Stimulated activated CD4-positive, alpha-beta T cell treated with anti-CD3 and anti-CD28 coated beads, Interleukin-15, amount 100 ng/mL, for 24 hours (primary cell): ENCODE data around the gene SP140.
"Not testable (repeated sequence)": the region's sequence is repeated elsewhere in the genome, so short reads cannot be mapped to it uniquely, and the experiment has no call there.

Source experiments
- DNase-seq: peaks from one replicate; pipeline ENCODE4 v3.0.0-alpha.2; 2020

SP140 gene

DNA sequence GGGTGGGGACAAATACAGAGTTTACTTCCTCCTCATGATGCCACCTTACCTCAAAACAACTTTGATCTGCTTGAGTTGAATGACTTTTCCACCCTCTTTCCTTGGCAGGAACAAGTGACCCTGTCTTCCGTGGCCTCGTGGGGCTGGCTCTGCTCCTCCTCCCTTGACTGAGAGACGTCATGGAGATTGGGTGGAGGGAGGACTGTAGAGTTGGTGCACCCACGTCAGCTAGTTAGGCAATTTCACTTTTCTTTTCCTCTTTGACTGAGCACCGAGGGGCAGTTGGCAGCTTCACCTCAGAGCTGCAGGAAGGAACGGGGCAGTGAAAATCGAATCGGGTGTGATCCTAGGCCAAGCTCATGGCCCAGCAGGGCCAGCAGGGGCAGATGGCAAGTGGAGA lies at the start of gene SP140:
Gene SP140 (plus strand): TSS at position 251 of the 400 bp plus-strand sequence. CDS start 109 bp downstream, at position 360.
- DNase-seq, result peak; percentile 87

DNA sequence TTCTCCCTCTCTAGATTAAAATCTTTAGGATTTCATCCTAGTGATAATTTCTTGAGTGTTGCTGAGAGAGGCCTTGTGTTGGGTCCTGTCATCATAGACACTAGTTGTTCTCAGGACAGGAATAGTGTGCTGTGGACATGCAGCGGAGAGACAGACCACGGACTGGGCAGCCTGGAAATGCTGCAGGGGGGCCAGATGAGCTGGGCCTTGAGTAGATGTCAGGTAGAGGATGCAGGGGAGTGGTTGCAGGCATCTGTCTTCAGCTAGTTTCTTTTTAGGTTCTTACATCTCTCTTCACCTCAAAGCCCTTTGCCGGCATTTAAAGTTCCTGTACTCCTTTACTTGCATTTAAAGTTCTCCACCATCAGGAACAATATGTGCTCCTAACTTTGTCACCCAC lies 48.5 kb upstream of the SP140 start:
- DNase-seq, result no peak

DNA sequence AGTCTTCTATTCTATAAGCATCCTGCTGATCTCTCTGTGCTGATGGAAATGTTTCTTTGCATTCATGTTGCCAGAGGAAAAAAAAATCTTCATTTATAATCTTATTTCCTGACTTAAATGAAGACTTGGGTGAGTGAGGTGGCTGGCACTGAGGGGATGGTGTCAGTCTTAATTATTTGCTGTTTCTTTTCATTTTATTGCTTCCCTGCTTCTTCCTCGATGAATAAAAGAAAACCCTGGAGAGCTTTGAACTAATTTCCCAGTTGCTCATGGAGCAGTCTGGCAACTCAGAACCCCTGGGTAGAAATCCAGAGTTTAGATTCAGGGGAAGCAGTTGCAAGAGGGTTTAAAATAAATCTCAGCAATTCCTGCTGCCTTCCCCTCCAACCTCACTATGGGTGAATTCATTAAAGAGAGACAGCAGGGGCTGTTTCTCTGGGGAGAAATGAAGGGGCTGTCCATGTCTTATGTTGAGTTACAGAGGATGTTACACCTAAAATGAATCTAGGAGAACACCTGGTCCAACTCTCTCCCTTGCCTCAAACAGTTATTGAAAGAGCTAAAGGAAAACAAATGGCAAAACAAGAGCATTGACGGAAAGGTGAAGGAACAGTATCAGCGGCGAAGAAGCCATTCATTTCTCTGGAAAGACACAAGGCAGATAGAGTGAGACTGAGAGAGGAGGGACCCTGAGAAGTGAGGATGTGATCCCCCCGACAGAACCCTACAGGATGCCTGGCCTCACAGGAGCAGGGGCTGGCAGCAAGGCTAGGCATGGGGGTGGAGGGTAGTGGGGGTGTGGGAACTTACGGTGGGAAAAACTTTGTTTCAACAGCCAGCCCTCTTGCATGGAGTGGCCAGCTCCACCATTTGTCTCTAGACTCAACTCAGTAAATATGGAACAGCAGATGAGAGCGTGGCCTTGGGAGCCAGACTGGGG lies 46.7 kb upstream of the SP140 start:
- no peak for DNase-seq

DNA sequence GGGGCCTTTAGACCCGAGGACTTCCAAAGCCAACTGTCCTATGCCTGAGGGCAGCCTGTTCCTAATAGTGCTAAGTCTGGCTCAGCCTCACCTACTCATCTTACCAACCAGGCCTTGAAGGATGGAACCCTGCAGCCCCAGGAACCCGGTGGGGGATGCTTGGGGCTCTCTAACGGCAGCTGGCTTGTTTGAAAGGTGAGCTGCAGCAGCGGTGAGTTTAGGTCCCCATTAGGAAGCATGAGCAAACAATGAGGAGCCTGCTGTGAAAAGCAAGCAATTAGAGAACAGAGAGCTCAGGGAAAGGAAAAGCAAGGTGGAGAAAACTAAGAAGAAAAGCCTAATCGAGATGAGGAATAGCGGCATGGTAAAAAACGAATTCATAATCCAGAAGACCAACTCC lies 45.6 kb upstream of the SP140 start:
- DNase-seq, result no peak

DNA sequence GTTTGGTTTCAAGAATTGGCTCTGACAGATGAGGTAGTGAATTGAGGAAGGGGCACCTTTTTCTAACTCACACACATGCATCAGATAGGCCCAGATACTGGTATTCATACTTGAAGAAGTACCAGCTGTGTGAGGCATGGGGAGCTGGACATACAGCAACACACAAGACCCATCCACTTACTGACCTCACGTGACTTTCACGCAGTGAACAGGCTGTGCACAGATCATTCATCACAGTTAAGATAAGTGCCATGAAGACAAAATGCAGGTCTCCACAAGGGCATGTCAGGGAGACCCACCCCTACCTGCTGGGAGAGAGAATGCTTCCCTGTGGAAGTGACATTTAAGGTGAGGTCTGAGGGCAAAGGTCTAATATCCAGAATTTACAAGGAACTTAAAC lies 44.3 kb upstream of the SP140 start:
- DNase-seq, result no peak

DNA sequence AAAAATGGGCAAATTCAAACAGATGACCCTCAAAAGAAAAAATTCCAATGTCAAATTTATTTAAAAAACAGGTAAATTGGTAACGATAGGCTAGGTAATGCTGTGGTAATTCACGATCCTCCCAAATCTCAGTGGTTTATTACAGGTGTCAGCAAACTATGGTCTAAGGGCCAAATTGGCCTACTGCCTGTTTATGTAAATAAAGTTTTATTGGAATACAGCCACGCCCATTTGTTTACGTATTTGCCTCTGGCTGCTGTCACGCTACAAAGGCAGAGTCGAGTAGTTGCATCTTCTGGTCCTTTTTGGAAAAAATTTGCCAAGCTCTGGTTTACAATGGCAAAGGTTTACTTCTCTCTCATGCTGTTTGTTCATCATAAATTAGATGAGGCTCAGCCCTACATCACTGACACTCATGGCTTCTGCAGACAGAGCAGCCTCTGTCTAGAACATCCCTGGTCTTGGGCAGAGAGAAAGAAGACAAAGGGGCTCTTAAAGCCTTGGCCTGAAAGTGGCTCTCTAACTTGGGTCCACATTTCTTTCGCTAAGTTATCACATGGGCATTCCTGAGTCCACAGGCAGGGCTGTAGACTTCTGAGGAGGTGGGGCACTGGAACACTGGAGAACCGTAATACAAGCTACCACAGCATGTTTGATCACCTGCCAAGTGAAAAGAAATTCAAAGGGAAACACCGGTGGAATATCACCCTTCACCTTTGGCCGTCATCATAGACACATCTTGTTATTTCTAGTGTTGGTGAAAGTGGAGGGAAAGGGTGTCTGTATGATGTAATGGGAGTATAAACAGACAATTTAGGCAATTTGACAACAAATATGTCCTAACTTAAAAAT lies 40.6 kb upstream of the SP140 start:
- DNase-seq, result no peak

DNA sequence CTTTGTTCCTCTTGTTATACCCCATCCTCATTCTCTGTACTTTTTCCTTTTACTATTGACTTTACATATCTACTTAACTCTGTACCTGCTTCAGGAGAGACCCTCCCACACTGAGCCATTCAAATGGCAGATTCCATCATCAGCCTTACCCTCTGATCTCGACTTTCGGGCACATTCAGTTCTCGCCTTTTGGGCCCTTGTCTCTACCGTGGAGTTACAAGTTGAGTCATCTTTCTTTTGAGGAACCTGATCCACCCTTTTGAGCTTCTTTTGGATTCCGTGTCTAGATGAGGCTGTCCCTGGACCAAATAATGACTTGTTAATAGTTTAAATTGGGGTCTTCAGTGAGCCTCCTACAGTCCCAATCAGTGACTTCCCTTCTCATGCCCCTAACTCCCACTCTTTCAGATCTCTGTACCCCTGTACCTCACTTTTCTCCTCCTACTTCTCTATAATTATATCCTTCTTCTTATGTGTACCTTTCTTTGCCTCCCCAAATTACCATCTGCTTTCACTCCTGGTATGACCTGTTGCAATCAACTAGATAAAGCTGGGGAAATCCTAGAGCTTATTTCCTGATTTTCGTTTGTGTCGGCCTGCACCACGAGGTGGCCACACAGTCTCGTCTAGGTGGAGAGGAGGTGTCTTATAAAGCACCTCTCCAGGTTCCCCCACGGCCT lies 23.0 kb upstream of the SP140 start:
- DNase-seq, result peak; percentile 39

DNA sequence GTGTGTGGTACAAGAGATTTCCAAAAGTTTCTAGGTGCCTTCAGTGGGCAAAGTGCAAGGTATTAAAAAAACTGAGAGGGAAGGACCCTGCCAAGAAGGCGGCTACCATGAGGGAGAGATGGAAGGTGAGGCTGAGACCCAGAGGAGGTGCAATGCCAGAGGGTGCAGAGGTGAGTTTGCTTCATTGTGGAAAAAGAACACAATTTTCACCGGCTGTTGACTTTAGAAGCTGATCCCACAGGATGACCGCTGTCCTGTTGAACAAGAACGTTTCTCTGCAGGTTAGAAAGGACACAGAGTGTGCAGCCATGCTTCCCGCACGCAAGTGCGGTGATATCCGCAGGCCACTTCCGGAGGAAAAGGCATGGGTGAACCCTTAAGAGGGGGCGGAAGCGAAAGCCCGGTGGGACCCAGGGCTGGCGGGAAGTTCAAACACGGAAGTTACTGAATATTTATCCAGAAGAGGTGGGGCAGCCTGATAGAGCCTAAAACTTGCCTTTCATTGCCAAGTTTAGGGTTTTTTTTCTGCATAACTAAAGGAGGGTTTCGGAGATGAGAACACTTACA lies 22.3 kb upstream of the SP140 start:
- no peak for DNase-seq

DNA sequence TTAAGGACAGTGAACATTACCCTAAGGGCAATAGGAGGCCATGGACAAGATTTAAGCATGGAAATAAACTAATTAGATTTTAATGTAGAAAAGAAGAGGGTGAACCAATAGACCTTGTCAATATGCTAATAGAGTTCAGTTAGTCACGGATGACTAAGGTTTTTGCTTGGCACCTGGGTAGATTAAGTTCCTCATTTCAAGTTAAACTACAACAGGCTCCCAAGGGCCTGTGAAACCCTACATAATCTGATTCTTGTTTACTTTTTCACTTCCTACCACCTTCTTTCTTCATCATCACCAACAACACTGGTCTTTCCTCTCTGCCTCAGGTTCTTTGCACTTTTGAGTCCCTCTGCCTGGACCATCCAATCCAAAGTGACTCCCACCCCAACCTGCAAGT lies 20.5 kb upstream of the SP140 start:
- no peak for DNase-seq

DNA sequence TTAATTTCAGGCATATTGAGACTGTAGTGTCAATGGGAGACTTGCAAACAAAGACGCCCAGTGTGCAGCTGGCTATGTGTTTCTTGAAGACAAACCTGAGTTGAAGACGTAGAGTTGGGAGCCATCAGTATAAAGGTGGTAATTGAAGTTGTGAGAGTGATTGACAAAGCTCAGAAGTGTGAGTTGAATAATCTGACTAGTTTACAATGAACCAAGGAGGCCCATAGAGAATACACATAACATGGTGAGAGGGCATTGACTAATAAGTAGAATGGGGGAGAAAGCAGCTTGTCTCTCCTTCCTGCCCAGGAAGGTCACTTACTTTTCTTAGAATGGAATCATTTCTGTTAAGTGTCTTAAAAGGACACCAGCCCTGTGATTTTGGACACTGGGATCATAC lies 19.8 kb upstream of the SP140 start:
- DNase-seq, result no peak

DNA sequence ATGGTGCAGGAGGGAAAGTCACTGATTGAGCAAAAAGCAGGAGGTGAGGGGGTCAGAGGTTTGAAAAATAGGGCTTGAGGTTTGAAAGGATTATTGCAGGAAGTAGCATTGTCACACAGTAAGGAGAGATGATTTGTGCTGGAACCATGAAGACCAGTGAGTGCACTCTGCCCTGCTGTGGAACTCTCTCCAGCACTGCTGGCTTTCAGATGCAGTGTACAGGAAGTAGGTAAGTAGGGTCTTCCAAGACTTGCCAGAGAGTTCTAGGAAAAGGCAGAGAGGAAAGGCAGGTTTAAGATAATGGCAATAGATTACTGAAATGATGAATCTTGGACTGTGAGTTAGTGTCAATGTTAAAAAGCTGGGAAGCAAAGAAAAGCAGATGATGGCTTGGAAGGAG lies 17.0 kb upstream of the SP140 start:
- DNase-seq, result no peak

DNA sequence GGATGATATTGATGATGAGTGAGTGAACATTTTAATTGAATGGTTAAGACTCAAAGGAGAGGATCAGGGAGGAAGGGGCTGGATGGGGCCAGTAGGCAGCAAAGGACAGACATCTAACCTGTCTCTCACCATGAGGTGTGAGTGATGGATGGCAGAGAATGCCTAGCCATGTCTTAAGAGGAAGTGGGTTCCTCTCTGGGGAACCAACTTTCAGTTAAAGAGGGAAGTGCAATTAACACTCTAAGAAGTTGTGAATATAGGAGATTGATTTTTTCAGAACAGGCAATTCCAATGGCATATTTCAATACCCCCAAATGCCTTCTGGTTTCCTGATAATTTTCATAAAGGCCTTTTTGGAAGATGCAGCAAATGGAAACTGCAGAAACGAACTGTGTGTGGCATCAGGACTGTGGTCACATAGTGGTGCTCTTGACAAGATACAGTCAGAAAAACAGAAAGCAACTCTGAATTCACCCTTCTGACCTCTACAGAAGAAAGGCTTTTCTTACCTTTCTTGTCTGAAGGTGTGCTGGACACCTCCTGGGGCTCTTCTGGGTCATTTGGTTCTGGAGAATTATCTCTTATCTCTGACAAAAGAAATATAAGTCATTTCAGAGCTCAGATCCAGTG lies 16.0 kb upstream of the SP140 start:
- DNase-seq, result no peak

DNA sequence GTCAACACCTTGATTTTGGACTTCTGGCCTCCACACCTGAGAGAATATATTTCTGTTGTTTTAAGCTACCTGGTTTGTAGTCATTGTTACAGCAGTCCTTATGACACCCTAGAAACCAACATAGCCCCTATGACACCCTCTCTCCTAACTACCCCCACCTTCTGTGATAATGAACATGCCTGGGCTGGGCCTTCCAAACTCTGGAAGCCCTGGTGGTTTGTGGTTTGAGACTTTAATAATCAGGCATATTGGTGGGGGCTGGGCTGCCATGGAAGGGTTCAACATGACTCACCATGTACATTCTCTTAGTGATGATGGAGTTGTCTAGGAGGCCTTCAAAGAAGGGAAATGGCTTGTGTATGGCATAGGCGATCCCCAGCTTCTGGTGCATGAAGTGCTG lies 9.0 kb upstream of the SP140 start:
- DNase-seq, result no peak

DNA sequence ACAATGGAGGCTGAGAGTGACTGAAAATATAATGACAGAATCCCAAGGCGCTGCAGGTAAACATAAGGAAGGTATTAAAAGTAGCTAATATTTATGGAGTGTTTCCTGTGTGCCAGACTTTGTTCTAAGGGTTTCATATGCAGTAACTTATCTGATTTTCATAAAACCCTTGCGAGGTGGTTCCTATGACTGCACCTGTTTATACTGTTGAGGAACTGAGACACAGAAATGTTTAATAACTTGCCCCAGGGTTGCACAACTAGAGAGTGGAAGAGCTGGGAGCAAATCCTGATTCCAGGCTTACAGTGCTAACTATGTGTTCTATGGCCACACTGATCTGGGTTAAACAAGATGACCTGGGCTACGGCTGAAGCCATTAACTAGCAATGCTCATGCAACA lies 8.1 kb upstream of the SP140 start:
- DNase-seq, result no peak

DNA sequence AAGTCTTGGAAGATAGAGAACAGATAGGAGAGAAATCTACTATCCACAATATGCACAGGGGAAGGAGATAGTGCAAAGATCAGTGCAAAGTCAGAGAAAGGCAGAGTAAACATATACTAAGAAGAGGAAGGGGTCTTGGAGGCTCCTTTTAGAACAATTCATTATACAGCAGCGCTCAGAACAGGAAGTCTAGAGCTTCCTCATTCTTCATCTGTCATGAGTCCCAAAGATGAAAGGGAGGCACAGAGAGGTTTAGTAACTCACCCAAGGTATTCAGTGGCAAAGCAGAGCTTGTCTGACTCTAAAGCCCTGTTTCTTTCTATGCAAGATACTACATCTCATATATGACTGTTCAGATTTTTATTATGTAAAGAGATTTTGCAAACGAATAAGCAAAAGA lies 7.1 kb upstream of the SP140 start:
- no peak for DNase-seq

DNA sequence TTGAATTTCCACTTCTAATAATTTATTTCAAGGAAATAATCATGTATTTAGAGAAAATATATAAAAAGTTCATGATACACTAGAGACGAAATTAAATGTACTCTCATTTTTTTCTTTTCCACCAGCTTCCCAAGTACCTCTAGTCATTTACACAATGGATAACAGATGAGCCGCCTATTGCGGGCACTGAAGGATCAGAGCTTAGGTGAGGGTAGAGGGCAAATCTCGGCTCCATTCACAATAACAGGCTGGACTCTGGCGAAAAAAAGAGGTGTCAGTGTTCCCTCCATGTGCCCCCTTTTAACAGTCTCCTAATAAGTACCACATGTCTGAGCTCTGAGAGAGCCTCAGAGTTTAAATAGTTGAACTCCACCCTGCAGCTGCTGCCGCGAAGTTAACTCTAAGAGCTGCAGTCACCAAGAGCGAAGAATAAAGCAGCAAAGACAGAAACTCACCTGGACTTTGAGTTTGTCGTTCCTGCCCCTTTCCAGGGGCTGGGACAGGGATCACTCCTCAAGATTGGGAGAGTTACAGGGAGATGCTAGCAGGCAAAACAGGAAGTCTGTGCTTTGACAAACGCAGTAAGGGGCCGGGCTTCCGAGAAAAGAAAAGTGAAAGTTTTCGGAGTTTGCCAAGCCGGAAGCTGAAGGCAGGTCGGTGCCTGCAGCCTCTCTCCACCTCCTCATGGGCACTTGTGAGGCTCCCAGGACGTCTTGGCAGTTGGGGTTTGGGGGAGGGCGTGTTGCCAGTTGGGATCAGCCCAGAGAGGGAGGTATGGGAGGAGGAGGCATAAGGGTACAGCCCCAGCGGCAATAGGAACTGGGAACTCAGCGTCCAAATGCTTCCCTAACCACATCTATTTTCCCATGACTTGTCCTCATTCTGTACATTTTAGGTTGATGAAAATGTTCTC lies 5.9 kb upstream of the SP140 start, which contains the start of gene SP110:
Gene SP110 (minus strand): TSS at position 566 of the 913 bp plus-strand sequence. CDS start 3,057 bp downstream, outside the sequence.
- peak; percentile 82 for DNase-seq

DNA sequence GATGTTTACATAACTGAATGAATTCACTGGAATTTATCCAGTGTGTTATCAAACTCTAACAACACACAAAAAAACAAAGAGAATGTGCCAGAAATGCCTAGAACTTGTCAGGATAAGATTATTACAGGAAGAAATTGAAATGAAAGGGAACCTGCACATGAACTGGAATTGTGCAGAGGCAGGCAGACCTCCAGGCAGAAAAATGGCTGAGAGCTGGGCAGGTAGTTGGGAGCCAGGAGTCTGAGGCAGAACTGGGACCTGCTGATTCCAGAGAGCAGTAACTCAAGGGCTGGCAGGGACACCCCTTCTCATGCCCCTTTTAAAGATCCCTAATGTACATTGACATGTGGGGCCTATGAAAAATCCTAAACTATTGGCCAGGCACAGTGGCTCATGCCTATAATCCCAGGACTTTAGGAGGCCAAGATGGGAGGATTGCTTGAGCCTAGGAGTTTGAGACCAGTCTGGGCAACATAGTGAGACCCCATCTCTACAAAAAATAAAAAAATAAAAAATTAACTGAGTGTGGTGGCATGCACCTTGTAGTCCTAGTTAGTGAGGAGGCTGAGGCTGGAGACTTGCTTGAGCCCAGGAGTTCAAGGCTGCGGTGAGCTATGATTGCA lies 5.1 kb upstream of the SP140 start:
- DNase-seq, result no peak

DNA sequence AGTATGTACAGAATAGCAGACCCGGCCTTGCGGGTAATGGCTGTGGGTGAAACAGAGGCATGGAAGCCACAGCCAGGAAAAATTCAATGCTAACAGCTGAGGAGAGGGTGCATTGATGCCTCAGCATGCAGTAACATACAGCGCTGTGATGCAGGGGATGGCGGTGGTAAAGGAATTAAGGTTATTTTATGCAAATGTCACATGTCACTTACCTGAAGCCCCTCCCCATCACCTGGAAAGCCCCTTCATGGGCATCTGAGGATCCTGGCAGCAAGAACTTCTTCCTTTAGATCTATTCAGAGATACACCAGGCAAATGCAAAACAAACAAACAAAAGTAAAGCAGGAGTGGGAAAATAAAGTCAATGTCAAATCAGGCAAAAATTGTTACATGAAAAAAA lies 4.0 kb upstream of the SP140 start:
- DNase-seq, result no peak

DNA sequence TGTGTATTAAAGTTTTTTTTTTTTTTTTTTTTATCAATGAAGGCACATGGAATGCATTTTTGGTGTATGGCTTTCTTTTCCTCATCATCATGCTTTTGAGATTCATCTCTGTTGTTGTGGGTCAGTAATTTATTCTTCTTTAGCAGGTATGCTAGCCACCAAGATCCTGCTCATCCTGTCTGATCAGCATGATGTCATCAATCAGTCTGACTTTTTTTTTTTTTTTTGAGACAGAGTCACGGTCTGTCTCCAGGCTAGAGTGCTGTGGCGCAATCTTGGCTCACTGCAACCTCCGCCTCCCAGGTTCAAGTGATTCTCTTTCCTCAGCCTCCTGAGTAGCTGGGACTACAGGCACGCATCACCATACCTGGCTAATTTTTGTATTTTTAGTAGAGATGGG lies 2.7 kb upstream of the SP140 start:
- not testable (repeated sequence) for DNase-seq

DNA sequence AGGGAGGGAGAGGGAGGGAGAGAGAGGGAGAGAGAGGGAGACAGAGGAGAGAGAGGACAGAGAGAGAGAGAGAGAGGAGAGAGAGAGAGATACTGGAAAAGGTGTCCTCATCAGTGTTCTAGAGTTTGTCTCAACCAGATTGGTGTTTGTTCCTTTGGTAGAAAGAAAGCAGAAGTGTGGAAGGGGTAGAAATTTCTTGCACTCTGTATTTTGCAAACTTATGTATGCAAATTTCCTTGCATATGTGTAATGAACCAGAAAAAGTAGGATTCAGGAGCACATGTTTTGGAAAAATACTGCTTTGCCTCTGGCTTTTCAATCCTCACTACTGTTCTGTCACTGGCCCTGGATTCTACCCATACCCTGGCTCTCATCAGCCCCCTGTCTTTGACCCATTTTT lies 1.1 kb upstream of the SP140 start:
- DNase-seq, result no peak

DNA sequence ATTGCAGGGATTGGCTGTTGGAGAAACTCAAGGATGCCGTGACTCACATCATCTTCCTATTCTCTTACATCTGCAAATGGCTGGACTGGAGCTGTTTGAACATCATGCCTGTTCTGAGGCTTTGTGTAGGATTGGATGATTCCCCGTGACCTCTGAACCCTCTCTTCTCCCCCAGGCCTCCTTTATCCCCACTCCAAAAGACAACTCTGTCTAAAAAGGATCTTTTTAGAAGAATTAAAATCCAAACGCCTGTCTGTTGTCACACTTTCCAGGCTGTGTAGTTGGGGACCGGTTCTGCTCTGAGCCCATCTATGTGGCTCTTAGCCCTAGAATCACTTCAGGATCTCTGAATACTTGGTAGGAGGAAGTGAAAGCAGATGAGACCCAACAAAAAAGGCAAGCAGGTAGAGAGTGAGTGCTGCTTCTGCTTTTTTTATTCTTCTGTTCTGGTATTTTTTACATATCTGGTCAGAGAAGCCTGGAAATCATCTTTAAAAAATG lies 565 bp downstream of the SP140 start:
- peak; percentile 24 for DNase-seq
